Measurements from ENCODE around the gene RAI1.

The RAI1 gene

GRCh38 chr17:17721140-17721668, 39.9 kb downstream of the RAI1 start:
- DNase-seq, result no peak

DNA sequence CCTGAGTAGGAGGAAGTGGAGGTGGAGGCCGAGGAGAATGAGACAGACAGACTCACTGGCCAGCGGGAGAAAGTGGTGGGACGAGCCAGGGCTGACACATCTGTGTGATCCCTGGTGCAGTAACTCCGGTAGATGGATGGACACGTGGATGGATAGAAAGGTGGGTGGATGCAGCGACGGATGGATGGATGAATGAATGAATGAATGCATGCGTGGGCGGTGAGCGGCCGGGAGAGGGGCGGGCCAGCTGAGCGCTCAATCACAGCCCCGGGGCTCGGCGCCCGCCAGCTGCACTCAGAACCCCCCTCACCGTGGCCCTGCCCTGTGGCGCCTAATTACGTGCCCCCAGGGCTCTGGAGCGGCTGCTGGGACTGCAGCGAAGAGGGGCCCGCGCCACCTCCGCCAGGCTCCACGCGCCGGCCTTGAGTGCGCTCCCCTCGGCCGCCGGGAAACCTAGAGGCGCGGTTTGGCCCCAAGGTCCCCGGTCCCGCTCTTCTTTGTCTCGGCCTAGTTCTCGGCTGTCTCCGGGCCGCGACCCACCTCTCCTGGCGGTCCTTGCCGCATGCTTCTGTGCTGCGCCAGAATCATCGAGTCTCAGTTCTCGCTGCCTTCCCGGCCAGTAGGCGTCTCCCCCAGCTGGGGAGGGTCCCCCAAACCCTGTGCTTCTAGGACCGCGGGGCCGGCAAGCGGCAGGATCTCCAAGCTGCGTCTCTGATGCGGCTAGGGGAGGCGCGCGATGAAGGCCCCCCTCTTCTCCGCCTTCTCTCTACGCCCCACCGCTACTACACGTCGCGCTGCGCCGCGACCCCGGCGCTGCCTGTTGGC, 41.0 kb downstream of the RAI1 start:
- no peak for DNase-seq

DNA sequence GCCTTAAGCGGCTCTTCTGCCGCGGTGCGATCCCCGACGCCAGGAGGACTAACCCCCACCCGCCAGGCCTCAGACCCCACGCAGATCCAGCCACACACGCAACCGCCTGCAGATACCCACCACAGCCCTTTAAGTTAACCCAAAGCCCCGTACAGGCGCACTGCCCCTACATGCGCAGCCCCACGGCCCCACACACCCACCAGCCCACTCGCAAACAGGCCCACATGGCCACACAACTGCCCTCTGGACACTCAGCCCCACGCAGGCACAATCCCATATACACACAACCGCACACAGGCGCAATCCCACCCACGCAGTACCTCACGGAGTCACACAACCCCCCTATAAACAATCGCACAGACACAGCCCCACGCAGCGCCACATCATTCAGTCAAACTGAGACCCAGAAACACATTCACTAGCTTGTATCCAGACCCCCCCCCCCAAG, 41.7 kb downstream of the RAI1 start:
- DNase-seq, result no peak

DNA sequence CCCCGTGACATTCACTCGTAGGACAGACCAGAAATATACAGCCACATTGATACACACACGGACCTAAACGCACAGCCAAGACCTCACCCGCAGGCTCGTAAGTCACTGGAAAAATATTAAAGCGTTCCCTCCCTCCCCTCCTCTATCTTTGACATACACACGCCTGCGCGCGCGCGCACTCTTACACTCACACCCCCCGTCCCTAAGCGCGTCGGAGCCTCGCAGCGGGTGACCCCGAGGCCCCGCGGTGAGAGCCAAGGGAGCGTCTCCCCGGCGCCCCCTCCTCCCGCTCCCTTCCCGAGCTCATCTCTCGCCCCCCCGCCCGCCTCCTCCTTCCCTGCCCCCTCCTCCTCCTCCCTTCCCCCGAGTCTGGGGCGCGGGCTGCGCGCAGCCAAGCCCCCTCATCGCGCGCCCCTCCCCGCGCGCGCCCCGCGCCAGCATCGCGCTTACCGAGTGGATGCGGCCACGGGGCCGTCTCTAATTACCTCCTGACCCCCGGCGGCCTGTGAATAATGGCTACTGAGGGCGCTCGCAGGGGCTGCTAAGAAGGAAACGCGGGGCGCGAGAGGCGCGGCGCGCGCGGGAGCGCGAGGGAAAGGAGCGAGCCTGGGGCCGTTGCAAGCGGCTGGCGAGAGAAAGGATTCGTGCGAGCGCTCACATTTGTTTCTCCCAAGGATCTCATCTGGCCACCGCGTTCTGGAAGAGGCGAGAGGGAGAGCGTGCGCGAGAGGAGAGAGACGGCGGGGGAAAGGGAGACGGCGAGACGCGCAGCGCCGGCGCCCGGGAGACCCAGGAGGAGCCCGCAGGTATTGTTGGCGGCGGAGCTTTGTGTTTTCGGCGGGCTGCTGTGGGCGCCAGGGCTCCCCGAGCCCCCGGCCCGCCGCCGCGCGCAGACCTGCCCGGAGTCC, 42.4 kb downstream of the RAI1 start:
- peak in 1 of 2 donors; percentile 4 for DNase-seq

- DNase-seq, result no peak
Observed at GRCh38 chr17:17724307-17725010, 43.2 kb downstream of the RAI1 start.

DNA sequence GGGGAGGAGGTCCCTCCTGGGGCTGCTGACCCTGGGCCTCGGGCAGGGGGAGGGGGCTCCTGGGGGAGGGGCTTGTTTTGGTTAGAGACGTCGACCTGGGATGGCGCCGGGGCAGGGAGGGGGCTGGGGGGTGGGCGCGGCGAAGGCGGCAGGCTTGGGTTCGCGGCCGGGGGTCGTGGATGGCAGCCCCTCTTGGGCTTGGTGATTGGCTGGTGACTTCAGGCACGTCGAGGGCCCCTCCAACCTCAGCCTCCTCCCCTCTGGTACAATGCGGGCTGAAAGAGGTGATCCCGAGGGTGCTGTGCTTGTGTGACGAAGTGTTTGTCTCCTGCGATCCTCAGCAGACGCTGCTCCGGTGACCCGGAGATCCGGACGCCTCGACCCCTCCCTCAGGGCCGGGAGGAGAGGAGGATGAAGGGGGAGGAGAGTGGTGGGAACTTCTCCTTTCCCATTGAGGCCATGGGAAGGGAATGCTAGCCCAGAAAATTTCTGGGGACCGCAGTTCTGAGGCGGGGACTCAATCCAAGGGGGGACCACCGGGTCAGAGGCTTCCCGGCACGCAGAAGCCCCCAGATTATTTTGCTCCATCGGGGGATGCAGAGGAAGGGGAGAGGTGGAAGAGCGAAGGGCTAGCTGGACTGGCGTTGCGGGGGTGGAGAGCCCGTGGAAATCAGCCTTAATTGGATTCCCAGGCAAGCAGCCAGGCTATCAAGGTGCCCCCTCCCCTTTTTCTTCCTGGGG, 43.9 kb downstream of the RAI1 start:
- no peak for DNase-seq

DNA sequence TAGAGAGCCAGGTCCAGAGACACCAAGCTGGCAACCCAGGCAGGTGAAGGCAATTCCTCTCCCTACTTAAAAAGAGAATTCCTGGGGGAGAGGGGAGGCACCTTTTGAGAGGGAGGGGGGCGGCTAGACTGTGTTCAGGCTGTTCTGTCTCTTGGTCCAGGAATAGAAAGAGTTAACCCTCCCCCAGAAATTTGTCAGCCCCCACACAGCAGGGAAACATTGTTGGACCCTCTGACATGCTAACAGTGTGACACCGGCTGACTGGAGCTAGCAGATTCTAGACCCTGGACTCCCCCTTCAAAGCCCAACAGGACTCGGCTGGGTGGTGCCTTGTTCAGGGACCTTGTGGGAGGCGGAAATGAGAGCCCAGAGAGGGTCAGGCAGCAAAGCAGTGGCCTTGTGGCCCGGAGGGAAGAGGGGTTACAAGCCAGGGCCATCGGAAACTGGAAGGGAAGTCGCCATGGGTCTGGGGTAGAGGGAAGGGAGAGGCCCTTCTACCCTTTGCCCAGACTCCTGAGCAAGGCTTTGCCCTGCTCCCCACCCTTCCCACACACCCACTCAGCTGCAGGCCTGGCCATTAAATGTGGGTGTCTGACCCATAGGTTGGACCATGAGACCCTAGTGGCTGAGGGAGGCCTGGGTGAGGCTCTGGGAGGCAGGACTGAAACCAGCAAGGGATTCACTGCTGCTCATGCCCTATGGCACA, 44.6 kb downstream of the RAI1 start:
- no peak for DNase-seq

DNA sequence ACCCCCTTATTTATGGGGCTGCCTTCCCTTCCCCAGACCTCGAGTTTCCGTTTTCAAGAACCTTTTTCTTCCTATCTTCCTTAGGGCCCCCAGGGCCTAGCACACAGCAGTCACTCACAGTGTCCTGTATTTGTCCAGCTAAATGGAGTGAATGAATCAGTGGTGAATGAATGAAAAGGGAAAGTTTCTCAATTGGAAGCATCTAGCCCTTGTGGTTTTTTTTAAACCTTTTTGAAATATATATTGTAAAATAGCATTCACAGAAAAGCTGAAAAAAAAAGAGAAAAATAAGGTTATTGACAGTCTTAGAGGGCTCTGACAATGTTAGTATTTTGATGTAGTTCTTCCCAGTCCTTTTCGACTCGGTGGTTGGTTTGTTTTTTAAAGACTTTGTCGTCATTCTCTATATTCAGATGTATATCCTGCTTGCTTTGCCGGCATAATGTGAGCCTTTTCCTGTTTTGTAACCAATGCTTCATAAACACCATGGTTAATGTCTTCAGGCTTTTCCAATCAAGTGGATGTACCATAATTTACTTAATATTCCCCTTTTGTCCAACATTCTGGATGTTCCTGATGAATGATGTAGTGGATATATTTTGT, 45.3 kb downstream of the RAI1 start:
- DNase-seq, result no peak

- DNase-seq, result no peak
Observed at GRCh38 chr17:17727111-17727659, 45.9 kb downstream of the RAI1 start.

- no peak for DNase-seq
Observed at GRCh38 chr17:17728146-17728545, 46.9 kb downstream of the RAI1 start.

DNA sequence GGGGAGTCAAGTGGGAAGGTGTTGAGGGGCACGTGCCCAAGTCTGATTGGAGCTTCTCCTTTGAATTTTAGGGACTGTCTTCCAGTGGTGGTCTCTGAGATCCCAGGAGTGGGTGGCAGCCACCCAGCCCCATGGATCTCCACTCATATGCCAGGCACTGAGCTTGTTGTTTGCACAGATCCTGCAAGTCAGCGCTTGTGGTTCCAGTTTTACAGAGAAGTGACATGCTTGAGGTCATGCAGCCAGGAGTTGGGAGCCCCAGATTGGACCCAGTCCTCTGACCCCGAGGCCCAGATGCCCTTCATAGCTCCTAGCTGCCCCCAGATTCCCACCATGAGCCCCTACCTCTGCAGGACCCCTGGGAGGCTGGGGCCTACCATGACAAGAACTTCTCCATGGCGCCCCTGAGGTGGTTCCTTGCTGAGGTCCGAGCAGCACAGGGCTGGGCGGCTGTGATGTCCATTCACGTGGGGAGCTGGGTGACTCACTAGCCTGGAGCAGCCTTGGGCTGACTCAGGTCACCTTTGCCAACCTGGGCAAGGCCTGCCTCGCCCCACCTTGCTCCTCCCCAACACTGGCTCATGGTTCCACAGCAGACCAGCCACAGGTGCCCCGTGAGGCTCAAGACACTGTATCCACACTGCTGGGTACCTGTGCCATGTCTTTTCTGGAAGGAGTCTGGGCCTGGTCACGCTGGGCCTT, 47.4 kb downstream of the RAI1 start:
- no peak for DNase-seq

DNA sequence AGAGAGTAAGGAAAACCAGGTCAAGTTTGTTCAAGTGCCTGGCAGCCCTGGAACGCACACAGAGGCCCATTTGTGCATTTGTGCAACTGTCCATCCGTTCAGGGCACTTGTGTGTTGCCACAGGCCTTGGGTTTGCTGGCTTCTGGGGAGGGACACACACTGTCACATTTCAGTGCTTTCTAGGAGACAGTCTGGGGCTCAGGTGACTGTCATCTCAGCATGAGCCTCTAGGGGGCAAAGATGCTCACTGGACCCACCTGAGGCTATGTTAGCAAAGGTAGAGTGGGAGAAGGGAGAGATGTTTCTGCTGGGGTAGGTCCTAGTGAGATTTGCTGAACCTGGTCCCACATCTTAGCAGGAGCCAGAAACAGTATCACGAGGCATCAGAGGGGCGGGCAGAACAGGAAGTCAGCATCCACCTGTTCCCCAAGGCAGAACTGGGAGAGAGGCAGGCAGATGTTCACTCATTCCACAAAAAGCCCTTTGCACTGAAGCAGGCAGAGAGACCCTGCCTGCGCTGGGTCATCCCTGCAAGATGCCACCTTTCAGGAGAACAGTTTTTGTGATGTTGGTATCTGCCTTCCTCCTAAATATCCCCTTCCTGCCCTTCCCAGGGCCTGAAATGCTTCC, 48.5 kb downstream of the RAI1 start:
- peak in 1 of 2 donors; percentile 39 for DNase-seq

DNA sequence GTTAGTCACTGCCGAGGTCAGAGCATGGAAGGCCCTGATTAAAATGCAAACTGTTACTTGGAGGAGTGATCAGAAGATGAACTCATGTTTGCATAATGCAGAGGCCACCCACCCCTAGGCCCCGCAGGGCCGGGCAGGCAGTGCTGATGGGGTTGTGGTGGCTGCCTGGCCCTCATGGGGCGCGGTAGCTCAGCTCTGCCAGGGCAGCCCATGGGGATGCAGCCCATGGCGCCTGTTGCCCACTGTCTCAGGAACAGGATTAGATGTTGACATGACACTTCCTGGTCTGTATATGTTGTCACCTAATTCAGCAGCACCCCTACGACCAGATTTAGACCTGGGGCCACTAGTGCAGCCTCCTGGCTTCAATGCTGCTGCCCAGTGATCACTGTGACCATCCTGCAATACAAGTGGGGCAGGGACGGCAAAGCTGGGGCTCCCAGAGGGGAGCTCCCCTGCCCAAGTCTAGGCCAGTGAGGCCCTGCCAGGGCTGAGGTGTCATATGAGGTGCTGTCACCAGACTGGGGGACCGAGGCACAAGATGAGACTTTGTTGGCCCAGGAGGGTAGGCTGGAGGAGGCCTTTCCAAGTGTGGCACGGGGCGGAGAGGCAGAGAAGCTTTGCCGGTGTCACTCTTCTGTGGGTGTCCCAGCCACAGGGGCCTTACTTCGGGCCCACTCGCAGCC, 49.1 kb downstream of the RAI1 start:
- no peak for DNase-seq

DNA sequence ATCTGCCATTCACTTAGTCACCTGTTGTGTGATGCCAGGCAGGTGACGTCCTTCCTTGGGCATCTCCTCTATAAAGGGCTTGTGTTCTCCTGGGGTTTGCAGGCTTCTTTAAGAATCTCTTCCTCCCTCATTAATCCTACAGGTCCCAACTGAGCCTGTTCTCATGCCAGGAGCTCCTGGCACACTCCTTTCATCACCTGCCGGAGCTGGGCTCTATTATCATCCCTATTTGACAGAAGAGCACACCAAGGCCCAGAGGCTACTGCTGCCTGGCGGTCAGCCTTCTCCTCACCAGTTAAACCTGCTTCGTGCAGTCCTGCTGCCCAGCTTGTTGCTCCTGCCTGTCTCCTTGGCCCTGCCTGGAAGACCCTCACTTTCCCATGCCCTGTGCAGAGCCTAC, 51.2 kb downstream of the RAI1 start:
- DNase-seq, result no peak

DNA sequence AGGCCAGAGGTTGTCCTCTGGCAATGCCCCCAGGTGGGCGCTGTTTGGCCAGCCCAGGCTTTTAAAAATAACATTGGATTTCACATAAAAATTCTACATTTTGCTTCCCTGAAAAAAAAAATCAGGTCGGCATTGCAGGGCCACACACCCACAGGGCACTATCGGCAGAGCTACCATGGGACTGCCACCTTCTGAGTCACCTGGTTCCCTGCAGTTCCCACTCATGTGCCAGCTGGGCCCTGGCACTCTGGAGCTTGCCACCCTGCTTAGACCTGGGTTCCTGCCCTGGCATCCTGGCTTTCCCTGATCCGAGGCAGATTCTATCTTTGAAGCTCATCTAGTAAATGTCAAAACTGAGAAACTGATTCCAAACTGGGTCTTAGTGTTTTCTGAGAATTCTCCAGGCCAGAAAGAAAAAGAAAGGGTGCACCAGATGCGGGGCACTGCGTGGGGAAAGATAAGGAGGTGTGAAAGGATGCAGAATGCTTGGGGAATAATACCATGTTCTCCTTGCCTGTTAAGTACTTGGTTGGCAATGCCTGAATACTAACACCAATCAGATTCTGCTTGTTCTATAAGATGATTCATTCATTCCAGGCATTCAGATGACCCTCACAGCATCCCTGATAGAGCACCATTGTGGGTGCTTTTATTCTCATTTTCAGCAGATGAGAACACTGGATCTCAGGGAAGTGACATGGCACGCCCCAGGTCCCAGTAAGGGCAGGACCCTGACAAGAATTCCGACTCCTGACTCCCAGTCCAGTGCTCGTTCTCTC, 51.8 kb downstream of the RAI1 start:
- DNase-seq, result no peak

DNA sequence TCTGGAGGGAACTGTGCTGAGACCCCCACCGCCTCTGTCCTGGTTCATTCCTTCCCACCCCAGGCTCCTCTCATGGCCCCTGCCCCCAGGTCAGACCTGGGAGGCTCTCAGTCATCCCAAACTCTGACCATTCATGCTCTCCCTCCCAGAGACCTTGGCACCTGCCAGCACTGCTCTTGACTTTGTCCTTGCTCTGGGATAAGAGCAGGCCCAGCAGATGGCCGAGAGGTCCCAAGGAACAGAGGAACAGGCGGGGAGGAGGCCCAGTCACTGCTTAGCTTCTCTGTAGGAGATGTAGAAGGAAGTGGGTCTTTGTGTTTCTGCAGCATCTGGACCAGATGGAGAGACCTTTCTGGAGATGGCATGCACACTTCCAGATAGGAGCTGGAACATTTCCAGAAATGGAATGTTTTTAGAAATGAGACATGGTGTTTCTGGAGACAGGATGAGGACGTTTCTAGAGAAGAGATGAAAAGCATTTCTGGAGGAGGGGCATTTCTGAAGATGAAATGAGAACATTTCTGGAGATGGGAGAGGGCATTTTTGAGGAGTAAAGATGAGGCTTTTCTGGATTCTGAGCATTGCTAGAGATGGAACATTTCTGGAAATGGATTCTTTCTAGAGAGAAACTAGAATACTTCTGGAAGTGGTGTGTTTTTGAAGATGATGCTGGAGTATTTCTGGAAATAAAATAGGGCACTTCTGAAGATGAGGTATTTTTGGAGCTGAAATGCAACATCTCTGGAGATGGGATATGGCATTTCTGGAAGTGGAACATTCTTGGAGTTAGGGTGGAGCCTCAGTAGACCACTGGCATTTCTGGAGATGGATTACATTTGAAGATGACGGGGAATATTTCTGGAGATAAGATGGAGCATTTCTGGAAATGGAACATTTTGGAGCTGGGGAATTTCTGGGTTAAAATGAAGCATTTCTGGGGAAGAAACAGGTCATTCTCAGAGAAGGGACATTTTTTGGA, 55.2 kb downstream of the RAI1 start:
- DNase-seq, result no peak

Measured in stimulated activated CD4-positive, alpha-beta T cell treated with anti-CD3 and anti-CD28 coated beads, Interleukin-2, amount 100 ng/mL, for 48 hours (primary cell).